ENCODE measurements around the gene IFNL1.

- TF ChIP-seq, protein P1, sequence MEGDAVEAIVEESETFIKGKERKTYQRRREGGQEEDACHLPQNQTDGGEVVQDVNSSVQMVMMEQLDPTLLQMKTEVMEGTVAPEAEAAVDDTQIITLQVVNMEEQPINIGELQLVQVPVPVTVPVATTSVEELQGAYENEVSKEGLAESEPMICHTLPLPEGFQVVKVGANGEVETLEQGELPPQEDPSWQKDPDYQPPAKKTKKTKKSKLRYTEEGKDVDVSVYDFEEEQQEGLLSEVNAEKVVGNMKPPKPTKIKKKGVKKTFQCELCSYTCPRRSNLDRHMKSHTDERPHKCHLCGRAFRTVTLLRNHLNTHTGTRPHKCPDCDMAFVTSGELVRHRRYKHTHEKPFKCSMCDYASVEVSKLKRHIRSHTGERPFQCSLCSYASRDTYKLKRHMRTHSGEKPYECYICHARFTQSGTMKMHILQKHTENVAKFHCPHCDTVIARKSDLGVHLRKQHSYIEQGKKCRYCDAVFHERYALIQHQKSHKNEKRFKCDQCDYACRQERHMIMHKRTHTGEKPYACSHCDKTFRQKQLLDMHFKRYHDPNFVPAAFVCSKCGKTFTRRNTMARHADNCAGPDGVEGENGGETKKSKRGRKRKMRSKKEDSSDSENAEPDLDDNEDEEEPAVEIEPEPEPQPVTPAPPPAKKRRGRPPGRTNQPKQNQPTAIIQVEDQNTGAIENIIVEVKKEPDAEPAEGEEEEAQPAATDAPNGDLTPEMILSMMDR (IDR thresholded peaks at IDR 0.05): no peak
- no peak for TF ChIP-seq POLR2A (IDR thresholded peaks at IDR 0.05)
These were observed 23.1 kb downstream of the IFNL1 start for GRCh38 chr19:39319098-39319891.

Measured in uterus (tissue), 2 donors.